ENCODE results near the gene TTLL10. TPM values are rescaled to one million over a fixed set of nuclear protein-coding genes. Genes with fewer than 3 reads are reported as not detected.
"Not testable (repeated sequence)": the region's sequence is repeated elsewhere in the genome, so short reads cannot be mapped to it uniquely, and the experiment has no call there.

The TTLL10 gene
- total RNA-seq, 2 experiments from 2014 or later = not detected

DNA sequence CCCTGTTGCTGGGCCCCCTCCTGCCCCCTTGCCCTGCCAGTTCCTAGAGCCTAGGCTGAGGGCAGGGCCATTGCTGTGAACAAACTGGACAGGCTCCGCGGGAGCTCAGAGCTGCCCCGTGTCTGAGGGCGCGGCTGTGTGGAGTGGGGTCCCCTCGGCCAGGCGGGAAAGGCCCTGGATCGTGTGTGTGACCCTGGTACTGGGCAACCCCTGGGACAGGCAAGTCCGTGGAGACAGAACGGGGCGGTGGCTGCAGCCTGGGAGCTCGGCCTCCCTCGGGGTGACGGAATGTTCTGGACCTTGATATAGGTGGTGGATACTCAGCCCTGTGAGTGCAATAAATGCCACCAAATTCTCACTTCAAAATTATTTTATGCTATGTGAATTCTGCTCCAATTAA, 30.0 kb upstream of the TTLL10 start:
- CTCF ChIA-PET = interaction anchor here (1.4 kb wide), 1 partner anchor 21 kb away, joined by 4 read pairs; no protein-coding TSS in a partner anchor
- no peaks in the 10 kb centered on the region for H3K9me3 Mint-ChIP-seq
- H3K4me1 Mint-ChIP-seq (ENCODE audit: low read depth) = peaks cover 20% of the 10 kb centered on the region
- peak overlapping the region; percentile 62 for H3K4me3 Mint-ChIP-seq
- no peak for DNase-seq
- H3K27ac Mint-ChIP-seq = peak overlapping the region; percentile 93
- intact Hi-C loops (cut with micrococcal nuclease) = loop anchor here (1.0 to 2.0 kb wide), 2 partner anchors 58 to 65 kb away; no protein-coding TSS in a partner anchor
- H3K27me3 Mint-ChIP-seq (ENCODE audit: low read depth) = no peaks in the 10 kb centered on the region
- no peaks in the 10 kb centered on the region for H3K36me3 Mint-ChIP-seq (ENCODE audit: low read depth)

DNA sequence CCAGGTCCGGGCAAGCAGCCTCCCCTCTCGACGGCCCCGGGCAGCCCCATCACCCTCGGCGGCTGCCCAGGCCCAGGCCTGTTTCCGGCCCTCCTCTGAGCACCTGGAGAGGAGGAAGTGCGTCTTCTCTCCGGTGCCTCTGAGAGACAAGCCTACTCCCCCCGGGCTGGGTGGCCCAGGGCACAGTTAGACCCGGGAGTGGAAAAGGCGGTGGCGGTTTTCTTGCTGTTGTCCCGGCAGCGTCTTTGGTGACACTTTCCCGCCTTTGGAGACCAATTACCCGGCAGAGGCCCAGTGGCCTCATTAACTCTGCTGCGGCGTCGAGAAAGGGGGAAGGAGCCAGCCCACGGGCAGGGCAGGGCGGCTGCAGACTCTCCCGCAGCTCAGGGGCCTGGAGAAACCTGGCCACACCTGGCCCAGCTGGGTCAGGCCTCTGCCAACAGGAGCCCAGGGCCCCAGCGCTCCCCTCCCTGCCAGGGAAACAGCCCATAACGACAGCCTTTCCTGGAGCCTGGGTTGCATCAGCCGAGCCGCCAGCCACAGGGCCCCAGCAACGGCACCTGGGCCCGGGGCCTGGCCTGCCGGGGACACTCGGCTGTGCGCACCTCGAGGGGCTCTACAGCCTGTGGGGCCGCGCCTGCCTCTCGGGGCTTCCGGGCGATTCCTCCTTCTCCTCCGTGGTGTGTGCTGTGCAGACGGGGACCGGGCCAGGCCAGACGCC, 29.4 kb upstream of the TTLL10 start:
- Mint-ChIP-seq H3K4me1 (ENCODE audit: low read depth) (peaks cover 20% of the 10 kb centered on the region), H3K4me3 (peak overlapping the region; percentile 62), H3K36me3 (ENCODE audit: low read depth) (no peaks in the 10 kb centered on the region), H3K27ac (peak overlapping the region; percentile 93), H3K9me3 (no peaks in the 10 kb centered on the region), H3K27me3 (ENCODE audit: low read depth) (no peaks in the 10 kb centered on the region)
- CTCF ChIA-PET = interaction anchor here (1.4 kb wide), 1 partner anchor 22 kb away, joined by 4 read pairs; no protein-coding TSS in a partner anchor
- intact Hi-C loops (cut with micrococcal nuclease) = loop anchor here (1.0 to 2.0 kb wide), 2 partner anchors 57 to 65 kb away; no protein-coding TSS in a partner anchor
- peak; percentile 88 for DNase-seq

DNA sequence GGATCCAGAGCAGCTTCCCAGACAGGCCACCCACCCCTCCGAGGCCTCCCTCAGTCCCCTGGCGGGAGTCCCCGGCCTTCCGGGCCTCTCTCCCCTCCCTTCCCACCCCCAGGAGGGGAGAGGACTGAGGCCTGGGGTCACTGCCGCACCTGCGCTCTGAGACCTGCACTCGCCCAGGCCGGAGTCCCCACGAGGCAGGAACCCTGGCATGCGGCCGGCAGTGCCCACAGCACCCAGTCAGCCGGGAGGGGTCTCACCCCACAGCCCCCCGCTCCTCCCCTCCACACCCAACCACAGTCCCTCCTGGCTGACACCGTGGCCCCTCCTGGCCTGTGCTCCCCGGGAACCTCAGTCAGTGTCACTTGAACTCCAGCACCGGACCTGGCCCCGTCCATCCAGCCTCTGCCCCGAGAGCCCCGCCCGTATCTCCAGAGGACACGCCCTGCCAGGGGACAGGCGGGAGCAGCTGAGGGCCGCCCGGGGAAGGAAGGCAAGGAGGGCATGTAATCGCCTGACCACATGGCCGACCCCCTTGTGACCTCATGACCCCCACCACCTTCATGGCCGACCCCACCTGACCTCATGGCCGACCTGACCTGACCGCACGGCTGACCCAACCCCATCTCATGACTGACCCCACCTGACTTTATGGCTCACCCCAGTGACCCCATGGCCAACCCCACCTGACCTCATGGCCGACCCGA, 28.7 kb upstream of the TTLL10 start:
- intact Hi-C loops (cut with micrococcal nuclease) = loop anchor here (1.0 to 2.0 kb wide), 2 partner anchors 56 to 64 kb away; no protein-coding TSS in a partner anchor
- H3K27me3 Mint-ChIP-seq (ENCODE audit: low read depth) = no peaks in the 10 kb centered on the region
- H3K4me1 Mint-ChIP-seq (ENCODE audit: low read depth) = peaks cover 20% of the 10 kb centered on the region
- H3K36me3 Mint-ChIP-seq (ENCODE audit: low read depth) = no peaks in the 10 kb centered on the region
- no peaks in the 10 kb centered on the region for H3K9me3 Mint-ChIP-seq
- peak overlapping the region; percentile 62 for H3K4me3 Mint-ChIP-seq
- CTCF ChIA-PET = no interaction called here
- H3K27ac Mint-ChIP-seq = peak overlapping the region; percentile 93
- DNase-seq = no peak

DNA sequence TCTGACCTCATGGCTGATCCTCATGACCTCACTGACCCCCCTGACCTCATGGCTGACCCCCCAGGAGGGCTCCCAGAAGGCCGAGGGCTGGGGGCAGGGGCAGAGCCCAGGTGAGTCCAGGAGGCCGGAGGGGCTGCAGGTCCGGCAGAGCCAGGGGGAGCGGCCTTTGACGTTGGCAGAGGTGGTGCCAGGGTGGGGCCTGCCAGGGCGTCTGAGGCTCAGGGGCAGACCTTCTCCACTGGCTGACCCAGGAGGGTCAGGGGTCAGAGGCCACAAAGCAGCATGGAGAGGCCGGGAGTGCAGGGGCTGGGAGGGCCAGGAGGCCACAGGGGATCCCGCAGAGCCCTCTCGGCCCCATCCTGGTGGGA, 28.1 kb upstream of the TTLL10 start:
- Mint-ChIP-seq H3K27ac (no peak overlapping the region), H3K4me3 (peak overlapping the region; percentile 50), H3K27me3 (ENCODE audit: low read depth) (no peaks in the 10 kb centered on the region), H3K4me1 (ENCODE audit: low read depth) (peaks cover 20% of the 10 kb centered on the region), H3K36me3 (ENCODE audit: low read depth) (no peaks in the 10 kb centered on the region), H3K9me3 (no peaks in the 10 kb centered on the region)
- CTCF ChIA-PET = no interaction called here
- intact Hi-C loops (cut with micrococcal nuclease) = loop anchor here (2.0 kb wide), 1 partner anchor 63 kb away; no protein-coding TSS in a partner anchor
- no peak for DNase-seq

DNA sequence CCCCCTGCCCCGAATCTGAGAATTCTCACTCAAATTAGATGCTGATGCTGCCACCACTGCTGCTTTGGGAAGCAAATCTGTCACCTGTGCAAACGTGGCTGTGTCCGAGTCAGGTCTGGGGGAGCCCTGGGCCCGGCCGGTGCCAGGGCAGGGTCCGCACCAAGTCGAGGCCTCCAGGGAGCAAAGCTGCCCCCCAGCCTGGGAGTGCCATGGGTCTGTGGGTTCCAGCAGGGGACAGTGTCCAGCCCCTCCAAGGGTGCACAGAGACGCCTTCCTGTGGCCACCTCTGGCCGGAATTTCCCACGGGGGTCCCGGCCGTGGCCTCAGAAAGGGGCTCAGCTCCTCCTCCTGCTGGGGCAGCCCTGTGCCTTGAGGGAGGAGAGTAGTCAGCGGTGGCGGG, 27.7 kb upstream of the TTLL10 start:
- no peaks in the 10 kb centered on the region for H3K27me3 Mint-ChIP-seq (ENCODE audit: low read depth)
- intact Hi-C loops (cut with micrococcal nuclease) = no loop called here
- H3K4me1 Mint-ChIP-seq (ENCODE audit: low read depth) = peaks cover 20% of the 10 kb centered on the region
- CTCF ChIA-PET = no interaction called here
- H3K36me3 Mint-ChIP-seq (ENCODE audit: low read depth) = no peaks in the 10 kb centered on the region
- DNase-seq = no peak
- no peak overlapping the region for H3K27ac Mint-ChIP-seq
- H3K4me3 Mint-ChIP-seq = peak overlapping the region; percentile 36
- no peaks in the 10 kb centered on the region for H3K9me3 Mint-ChIP-seq

DNA sequence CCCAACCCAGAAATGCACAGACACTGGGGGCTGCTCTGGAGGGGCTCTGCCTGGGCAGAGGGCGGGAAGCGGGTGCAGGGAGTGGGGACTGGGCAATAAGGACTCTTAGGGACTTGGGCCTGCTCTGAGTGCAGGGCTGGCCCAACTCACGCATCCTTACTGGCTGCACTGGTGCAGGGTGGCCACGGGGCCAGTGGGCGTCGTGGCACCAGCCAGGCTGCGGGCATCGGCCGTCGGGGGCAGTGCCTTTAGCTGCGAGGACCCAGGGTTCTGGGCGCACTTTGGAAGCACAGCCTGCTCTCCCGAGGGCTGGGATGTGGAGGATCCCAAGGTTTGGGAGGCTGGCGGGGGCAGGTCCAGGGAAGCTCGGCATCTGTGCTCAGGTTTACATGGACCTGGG, 27.1 kb upstream of the TTLL10 start:
- Mint-ChIP-seq H3K27me3 (ENCODE audit: low read depth) (no peaks in the 10 kb centered on the region), H3K4me1 (ENCODE audit: low read depth) (peaks cover 20% of the 10 kb centered on the region), H3K4me3 (no peak overlapping the region), H3K36me3 (ENCODE audit: low read depth) (no peaks in the 10 kb centered on the region), H3K27ac (peak overlapping the region; percentile 53), H3K9me3 (no peaks in the 10 kb centered on the region)
- DNase-seq = no peak
- CTCF ChIA-PET = no interaction called here
- intact Hi-C loops (cut with micrococcal nuclease) = no loop called here

DNA sequence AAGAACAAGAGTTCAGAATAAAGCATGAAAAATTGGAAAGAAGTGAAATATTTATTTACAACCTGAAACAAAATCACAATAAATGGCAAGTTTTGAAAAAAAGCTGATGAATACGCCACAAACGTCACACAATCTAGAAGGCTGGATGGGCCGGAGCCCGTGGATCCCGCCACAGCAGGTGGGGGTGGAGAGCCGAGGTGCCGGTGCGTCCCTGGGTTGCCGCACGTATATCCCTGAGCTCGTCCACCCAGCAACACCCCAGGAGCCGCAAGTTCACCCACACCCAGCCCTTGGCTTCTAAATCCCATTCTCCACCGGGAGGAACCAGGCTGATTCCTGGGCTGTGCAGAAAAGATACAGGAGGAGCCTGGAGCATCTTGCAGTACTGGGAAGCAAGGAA, 25.6 kb upstream of the TTLL10 start:
- DNase-seq = no peak
- Mint-ChIP-seq H3K9me3 (peaks cover 11% of the 10 kb centered on the region), H3K27me3 (ENCODE audit: low read depth) (no peaks in the 10 kb centered on the region), H3K4me3 (no peak overlapping the region), H3K4me1 (ENCODE audit: low read depth) (peaks cover 10% of the 10 kb centered on the region), H3K36me3 (ENCODE audit: low read depth) (no peaks in the 10 kb centered on the region), H3K27ac (no peak overlapping the region)
- CTCF ChIA-PET = interaction anchor here (0.6 kb wide), 1 partner anchor 255 kb away, joined by 6 read pairs; no protein-coding TSS in a partner anchor
- intact Hi-C loops (cut with micrococcal nuclease) = no loop called here

DNA sequence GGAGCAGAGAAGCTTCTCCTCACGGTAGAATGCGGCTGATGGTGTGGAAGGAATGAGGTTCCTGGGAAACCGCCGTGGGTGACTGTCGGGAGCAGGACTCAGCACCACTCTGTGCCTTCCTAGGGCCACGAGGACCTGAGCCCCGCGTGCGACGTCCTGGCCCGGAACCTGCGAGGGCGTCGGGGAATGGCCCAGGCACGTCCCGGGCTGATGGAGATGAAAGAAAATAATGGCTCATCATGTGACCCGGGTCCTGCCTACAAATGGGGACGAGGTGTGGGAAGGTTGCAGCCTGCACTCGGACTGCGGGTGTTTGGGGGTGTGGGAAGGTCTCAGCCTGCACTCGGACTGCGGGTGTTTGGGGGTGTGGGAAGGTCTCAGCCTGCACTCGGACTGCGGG, 25.1 kb upstream of the TTLL10 start:
- CTCF ChIA-PET = no interaction called here
- H3K4me3 Mint-ChIP-seq = no peak overlapping the region
- DNase-seq = no peak
- no peak overlapping the region for H3K27ac Mint-ChIP-seq
- peaks cover 6% of the 10 kb centered on the region for H3K4me1 Mint-ChIP-seq (ENCODE audit: low read depth)
- intact Hi-C loops (cut with micrococcal nuclease) = no loop called here
- H3K9me3 Mint-ChIP-seq = peaks cover 16% of the 10 kb centered on the region
- no peaks in the 10 kb centered on the region for H3K27me3 Mint-ChIP-seq (ENCODE audit: low read depth)
- H3K36me3 Mint-ChIP-seq (ENCODE audit: low read depth) = no peaks in the 10 kb centered on the region

DNA sequence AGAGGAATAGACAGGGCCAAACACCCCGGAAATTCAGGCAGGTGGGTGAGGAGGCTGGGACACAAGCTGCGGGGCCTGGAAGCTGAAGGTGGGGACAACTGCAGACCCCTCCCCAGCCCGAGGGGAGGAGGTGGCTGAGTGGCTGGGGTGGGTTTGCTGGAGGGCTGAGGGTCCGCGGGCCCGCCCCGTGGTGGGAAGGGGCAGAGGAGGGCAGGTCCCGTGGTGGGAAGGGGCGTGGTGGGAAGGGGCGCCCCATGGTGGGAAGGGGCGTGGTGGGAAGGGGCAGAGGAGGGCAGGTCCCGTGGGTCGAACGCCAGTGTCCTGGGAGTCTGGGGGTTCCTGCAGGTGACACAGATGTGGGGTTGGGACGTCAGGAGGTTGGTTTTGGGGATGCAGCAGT, 24.3 kb upstream of the TTLL10 start:
- Mint-ChIP-seq H3K27me3 (ENCODE audit: low read depth) (no peaks in the 10 kb centered on the region), H3K4me3 (no peak overlapping the region), H3K9me3 (peaks cover 19% of the 10 kb centered on the region), H3K36me3 (ENCODE audit: low read depth) (no peaks in the 10 kb centered on the region), H3K4me1 (ENCODE audit: low read depth) (peaks cover 2% of the 10 kb centered on the region), H3K27ac (no peak overlapping the region)
- intact Hi-C loops (cut with micrococcal nuclease) = no loop called here
- CTCF ChIA-PET = no interaction called here
- no peak for DNase-seq

DNA sequence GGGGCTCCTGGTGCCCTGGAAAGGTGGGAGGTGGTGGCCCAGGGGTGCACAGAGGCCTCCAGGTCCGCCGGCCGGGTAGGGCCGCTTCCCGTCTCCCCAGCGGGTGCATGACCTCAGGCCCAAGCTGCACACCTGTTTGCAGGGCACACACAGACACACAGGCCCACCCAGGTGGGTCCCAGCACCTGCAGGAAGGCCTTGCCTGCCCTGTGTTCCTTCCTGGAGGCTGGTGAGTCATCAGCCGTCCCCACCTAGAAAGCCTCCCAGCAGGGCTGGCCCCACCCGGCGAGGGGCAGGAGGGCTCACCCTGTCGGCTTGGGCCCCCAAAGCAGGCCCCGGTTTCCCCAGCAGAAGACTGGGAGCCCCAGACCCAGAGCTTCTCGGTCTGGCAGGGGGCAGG, 23.6 kb upstream of the TTLL10 start:
- no peaks in the 10 kb centered on the region for H3K27me3 Mint-ChIP-seq (ENCODE audit: low read depth)
- H3K9me3 Mint-ChIP-seq = peaks cover 19% of the 10 kb centered on the region
- peaks cover 2% of the 10 kb centered on the region for H3K4me1 Mint-ChIP-seq (ENCODE audit: low read depth)
- no peak overlapping the region for H3K4me3 Mint-ChIP-seq
- DNase-seq = no peak
- H3K36me3 Mint-ChIP-seq (ENCODE audit: low read depth) = no peaks in the 10 kb centered on the region
- CTCF ChIA-PET = no interaction called here
- H3K27ac Mint-ChIP-seq = no peak overlapping the region
- intact Hi-C loops (cut with micrococcal nuclease) = no loop called here

DNA sequence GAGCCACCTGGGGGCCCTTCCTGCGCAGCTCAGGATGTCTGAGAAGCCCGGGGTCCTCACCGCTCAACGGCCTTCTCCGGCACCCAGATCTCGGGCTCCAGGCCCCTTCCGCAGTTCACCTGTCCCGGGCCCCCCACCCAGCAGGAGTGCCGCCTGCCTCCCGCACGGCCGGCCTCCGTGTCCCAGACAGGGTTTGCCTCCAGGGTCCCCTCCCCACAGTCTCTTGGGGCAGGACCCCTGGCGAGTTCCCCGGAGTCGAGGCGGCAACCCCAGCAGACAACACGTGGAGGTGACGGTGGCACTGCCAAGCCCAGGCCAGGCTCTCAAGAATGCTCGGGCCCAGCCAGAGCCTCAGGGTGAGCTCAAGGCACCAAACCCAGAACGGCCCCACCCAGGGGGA, 22.4 kb upstream of the TTLL10 start:
- H3K27me3 Mint-ChIP-seq (ENCODE audit: low read depth) = no peaks in the 10 kb centered on the region
- no peak for DNase-seq
- H3K36me3 Mint-ChIP-seq (ENCODE audit: low read depth) = no peaks in the 10 kb centered on the region
- H3K9me3 Mint-ChIP-seq = peaks cover 20% of the 10 kb centered on the region
- CTCF ChIA-PET = no interaction called here
- no peak overlapping the region for H3K27ac Mint-ChIP-seq
- no peaks in the 10 kb centered on the region for H3K4me1 Mint-ChIP-seq (ENCODE audit: low read depth)
- intact Hi-C loops (cut with micrococcal nuclease) = no loop called here
- H3K4me3 Mint-ChIP-seq = no peak overlapping the region

DNA sequence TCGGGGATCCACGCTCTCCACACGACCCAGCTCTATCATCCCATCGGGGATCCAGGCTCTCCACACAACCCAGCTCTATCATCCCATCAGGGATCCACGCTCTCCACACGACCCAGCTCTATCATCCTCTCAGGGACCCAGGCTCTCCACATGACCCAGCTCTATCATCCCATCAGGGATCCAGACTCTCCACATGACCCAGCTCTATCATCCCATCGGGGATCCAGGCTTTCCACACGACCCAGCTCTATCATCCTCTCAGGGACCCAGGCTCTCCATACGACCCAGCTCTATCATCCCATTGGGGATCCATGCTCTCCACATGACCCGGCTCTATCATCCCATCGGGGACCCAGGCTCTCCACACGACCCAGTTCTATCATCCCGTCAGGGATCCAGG, 21.2 kb upstream of the TTLL10 start:
- not testable (repeated sequence) for H3K4me1 Mint-ChIP-seq (ENCODE audit: low read depth); H3K27me3 Mint-ChIP-seq (ENCODE audit: low read depth)

More for the DNA sequence above, 21.2 kb upstream of the TTLL10 start:
- intact Hi-C loops (cut with micrococcal nuclease); DNase-seq; H3K4me3 Mint-ChIP-seq; H3K36me3 Mint-ChIP-seq (ENCODE audit: low read depth); H3K27ac Mint-ChIP-seq: not testable (repeated sequence)
- CTCF ChIA-PET = interaction anchor here (0.7 to 0.8 kb wide), 2 partner anchors 30 to 85 kb away, joined by 3 to 5 read pairs; no protein-coding TSS in a partner anchor
- peaks cover 21% of the 10 kb centered on the region for H3K9me3 Mint-ChIP-seq

All from activated naive CD4-positive, alpha-beta T cell treated with anti-CD3 and anti-CD28 coated beads for 36 hours (primary cell).